COLO829 (cell line): Measurements from ENCODE around the gene ASIP.
A peak's percentile ranks its signal among the peaks of the same experiment; 100 is the strongest.
"Not testable (repeated sequence)": the region's sequence is repeated elsewhere in the genome, so short reads cannot be mapped to it uniquely, and the experiment has no call there.

Experiments used
- DNase-seq: peaks from one replicate; pipeline ENCODE4 v3.0.0; 2012; ENCODE audit warnings: low spot score

ASIP gene

GRCh38 chr20:34240693-34241615 is at the start of gene ASIP:
TSS of gene ASIP (plus strand) at chr20:34241423. CDS start at chr20:34260375, 18,952 bp downstream.
- no peak for DNase-seq

- DNase-seq = no peak
These were observed 48.2 kb upstream of the ASIP start for GRCh38 chr20:34193051-34193450.

GRCh38 chr20:34199183-34199582 is 42.0 kb upstream of the ASIP start:
- no peak for DNase-seq

- DNase-seq = no peak
These were observed 41.2 kb upstream of the ASIP start for GRCh38 chr20:34200023-34200422.

GRCh38 chr20:34201531-34201930 is 39.7 kb upstream of the ASIP start:
- DNase-seq = no peak

GRCh38 chr20:34205172-34205880 is 35.9 kb upstream of the ASIP start:
- DNase-seq = not testable (repeated sequence)

- no peak for DNase-seq
These were observed 32.1 kb upstream of the ASIP start for GRCh38 chr20:34209111-34209510.

GRCh38 chr20:34210271-34210670 is 31.0 kb upstream of the ASIP start:
- no peak for DNase-seq

- DNase-seq = no peak
These were observed 29.6 kb upstream of the ASIP start for GRCh38 chr20:34211591-34211990.

GRCh38 chr20:34213213-34213612 is 28.0 kb upstream of the ASIP start:
- DNase-seq = no peak

GRCh38 chr20:34215711-34216381 is 25.4 kb upstream of the ASIP start:
- peak; percentile 40 for DNase-seq

GRCh38 chr20:34216382-34216742 is 24.9 kb upstream of the ASIP start:
- no peak for DNase-seq

- peak; percentile 63 for DNase-seq
These were observed 20.7 kb upstream of the ASIP start for GRCh38 chr20:34220561-34220960.

- DNase-seq = no peak
These were observed 19.0 kb upstream of the ASIP start for GRCh38 chr20:34222208-34222607.

GRCh38 chr20:34224251-34224650 is 17.0 kb upstream of the ASIP start:
- DNase-seq = not testable (repeated sequence)

- no peak for DNase-seq
These were observed 9.6 kb upstream of the ASIP start for GRCh38 chr20:34231634-34232033.

- DNase-seq = no peak
These were observed 8.6 kb upstream of the ASIP start for GRCh38 chr20:34232494-34233087.

- no peak for DNase-seq
These were observed 7.5 kb upstream of the ASIP start for GRCh38 chr20:34233687-34234086.

GRCh38 chr20:34235875-34236274 is 5.3 kb upstream of the ASIP start:
- DNase-seq = no peak

- no peak for DNase-seq
These were observed 3.3 kb upstream of the ASIP start for GRCh38 chr20:34237942-34238341.

- no peak for DNase-seq
These were observed 1.1 kb upstream of the ASIP start for GRCh38 chr20:34240121-34240520.

GRCh38 chr20:34242015-34242414 is 792 bp downstream of the ASIP start:
- DNase-seq = not testable (repeated sequence)
